HFFc6 (cell line): ENCODE measurements around the gene MOV10L1. TPM values are rescaled to one million over a fixed set of nuclear protein-coding genes. Genes with fewer than 3 reads are reported as not detected.

Experiments used
- DNase-seq: peaks from one replicate; pipeline ENCODE4 v3.0.0-alpha.2; 2018
- H3K27ac Mint-ChIP-seq: 2 replicates; pipeline ENCODE4 v1.8.0; 2020; ENCODE audit warnings: mild to moderate bottlenecking, mixed read lengths
- H3K27me3 Mint-ChIP-seq: 2 replicates; pipeline ENCODE4 v1.8.0; 2021; ENCODE audit warnings: mild to moderate bottlenecking, moderate library complexity, mixed read lengths; ENCODE audit not compliant: insufficient read depth
- H3K36me3 Mint-ChIP-seq: 2 replicates; pipeline ENCODE4 v1.8.0; 2021; ENCODE audit warnings: low read depth, mixed read lengths
- H3K4me1 Mint-ChIP-seq: 2 replicates; pipeline ENCODE4 v1.8.0; 2020; ENCODE audit warnings: low read depth, mixed read lengths
- H3K4me3 Mint-ChIP-seq: 2 replicates; pipeline ENCODE4 v1.8.0; 2020; ENCODE audit warnings: mild to moderate bottlenecking, moderate library complexity, mixed read lengths
- H3K9me3 Mint-ChIP-seq: 2 replicates; pipeline ENCODE4 v1.8.0; 2020; ENCODE audit warnings: mild to moderate bottlenecking, mixed read lengths
- CTCF ChIP-seq: fragments of 200-600 bp; sonication (generic); IDR thresholded peaks from 2 replicates; pipeline ENCODE4 v1.5.0; 2021; ENCODE audit warnings: antibody characterized with exemption, mild to moderate bottlenecking
- total RNA-seq, 6 experiments: library from RNA; stranded (reverse); fragmentation: NEBNext Ultra II Directional; extraction: Animal tissue kit (Norgen Biotek cat#: 25700); gene quantifications; 2 replicates in 1 of 6; 3 replicates in 5 of 6; pipeline ENCODE4 v1.2.3, GENCODE V29; 2021

The MOV10L1 gene
- total RNA-seq, 6 experiments from 2014 or later: 0.09 to 1.3 (median 0.26) TPM

GRCh38 chr22:50193621-50194020 is 103.8 kb downstream of the MOV10L1 start:
- H3K9me3 Mint-ChIP-seq: no peaks in the 10 kb centered on the region
- H3K27me3 Mint-ChIP-seq: no peaks in the 10 kb centered on the region; the same call in 1 of the 2 replicates
- no peak overlapping the region for H3K4me3 Mint-ChIP-seq

GRCh38 chr22:50194037-50194805 is 104.4 kb downstream of the MOV10L1 start:
- Mint-ChIP-seq H3K4me3 (no peak overlapping the region), H3K9me3 (no peaks in the 10 kb centered on the region), H3K36me3 (no peaks in the 10 kb centered on the region), H3K27me3 (no peaks in the 10 kb centered on the region; the same call in 1 of the 2 replicates), H3K27ac (no peak overlapping the region), H3K4me1 (peaks cover 25% of the 10 kb centered on the region)
- no peak for TF ChIP-seq CTCF
- no peak for DNase-seq

More at GRCh38 chr22:50193621-50194020, 103.8 kb downstream of the MOV10L1 start:
- peaks cover 26% of the 10 kb centered on the region for H3K4me1 Mint-ChIP-seq
- DNase-seq: no peak
- no peak overlapping the region for H3K27ac Mint-ChIP-seq
- H3K36me3 Mint-ChIP-seq: no peaks in the 10 kb centered on the region
- TF ChIP-seq CTCF: no peak

GRCh38 chr22:50196256-50196655 is 106.5 kb downstream of the MOV10L1 start:
- Mint-ChIP-seq H3K4me1 (peaks cover 12% of the 10 kb centered on the region), H3K9me3 (no peaks in the 10 kb centered on the region), H3K4me3 (no peak overlapping the region), H3K36me3 (no peaks in the 10 kb centered on the region), H3K27ac (no peak overlapping the region), H3K27me3 (no peaks in the 10 kb centered on the region; the same call in 1 of the 2 replicates)
- TF ChIP-seq CTCF: no peak
- no peak for DNase-seq

GRCh38 chr22:50197000-50197800 is 107.4 kb downstream of the MOV10L1 start:
- H3K4me1 Mint-ChIP-seq: peaks cover 7% of the 10 kb centered on the region
- no peaks in the 10 kb centered on the region for H3K9me3 Mint-ChIP-seq
- TF ChIP-seq CTCF: no peak
- no peak overlapping the region for H3K4me3 Mint-ChIP-seq
- DNase-seq: no peak
- H3K27ac Mint-ChIP-seq: no peak overlapping the region
- H3K36me3 Mint-ChIP-seq: peaks cover 3% of the 10 kb centered on the region; the same call in 1 of the 2 replicates
- no peaks in the 10 kb centered on the region; the same call in 1 of the 2 replicates for H3K27me3 Mint-ChIP-seq

- no peak for TF ChIP-seq CTCF
- Mint-ChIP-seq H3K27ac (no peak overlapping the region), H3K9me3 (no peaks in the 10 kb centered on the region), H3K36me3 (peaks cover 10% of the 10 kb centered on the region), H3K27me3 (no peaks in the 10 kb centered on the region), H3K4me1 (peaks cover 10% of the 10 kb centered on the region), H3K4me3 (no peak overlapping the region)
- no peak for DNase-seq
Measured at GRCh38 chr22:50197856-50198623, 108.2 kb downstream of the MOV10L1 start.
